ENCODE data around the gene KIRREL3.

Gene KIRREL3

DNA sequence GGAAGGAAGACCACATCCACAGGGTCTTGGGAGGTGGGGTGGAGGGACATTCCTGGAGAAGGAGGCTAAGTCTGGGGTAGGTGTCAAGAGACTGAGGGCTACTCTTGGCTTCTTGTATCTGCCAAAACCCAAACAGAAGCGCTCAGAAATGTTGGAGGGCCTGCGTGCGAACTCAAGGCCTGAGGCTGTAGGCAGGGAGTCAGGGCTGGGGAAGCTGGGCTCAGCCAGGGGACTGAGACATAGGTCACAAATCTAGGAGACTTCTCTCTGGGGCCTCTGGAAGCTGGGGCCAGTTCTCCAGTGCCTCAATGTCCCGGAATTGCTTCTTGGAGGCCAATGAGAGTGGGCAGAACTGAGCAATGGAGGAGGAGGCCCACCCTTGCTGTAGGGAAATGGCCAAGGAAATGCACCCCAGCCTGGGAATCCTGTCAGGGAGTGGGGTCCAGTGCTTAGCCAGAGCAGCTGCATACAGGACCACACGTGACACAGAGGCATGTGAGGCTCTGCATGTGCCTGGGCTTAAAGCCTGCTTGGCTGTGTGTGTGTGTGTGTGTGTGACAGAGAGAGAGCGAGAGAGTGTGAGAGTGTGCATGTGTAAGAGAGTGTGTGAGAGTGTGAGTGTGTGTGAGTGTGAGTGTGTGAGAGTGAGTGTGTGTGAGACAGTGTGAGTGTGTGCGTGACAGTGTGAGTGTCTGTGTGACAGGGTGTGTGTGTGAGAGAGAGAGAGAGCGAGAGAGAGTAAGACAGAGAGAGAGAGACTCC is 503.8 kb downstream of the KIRREL3 start:
- DNase-seq = no peak

DNA sequence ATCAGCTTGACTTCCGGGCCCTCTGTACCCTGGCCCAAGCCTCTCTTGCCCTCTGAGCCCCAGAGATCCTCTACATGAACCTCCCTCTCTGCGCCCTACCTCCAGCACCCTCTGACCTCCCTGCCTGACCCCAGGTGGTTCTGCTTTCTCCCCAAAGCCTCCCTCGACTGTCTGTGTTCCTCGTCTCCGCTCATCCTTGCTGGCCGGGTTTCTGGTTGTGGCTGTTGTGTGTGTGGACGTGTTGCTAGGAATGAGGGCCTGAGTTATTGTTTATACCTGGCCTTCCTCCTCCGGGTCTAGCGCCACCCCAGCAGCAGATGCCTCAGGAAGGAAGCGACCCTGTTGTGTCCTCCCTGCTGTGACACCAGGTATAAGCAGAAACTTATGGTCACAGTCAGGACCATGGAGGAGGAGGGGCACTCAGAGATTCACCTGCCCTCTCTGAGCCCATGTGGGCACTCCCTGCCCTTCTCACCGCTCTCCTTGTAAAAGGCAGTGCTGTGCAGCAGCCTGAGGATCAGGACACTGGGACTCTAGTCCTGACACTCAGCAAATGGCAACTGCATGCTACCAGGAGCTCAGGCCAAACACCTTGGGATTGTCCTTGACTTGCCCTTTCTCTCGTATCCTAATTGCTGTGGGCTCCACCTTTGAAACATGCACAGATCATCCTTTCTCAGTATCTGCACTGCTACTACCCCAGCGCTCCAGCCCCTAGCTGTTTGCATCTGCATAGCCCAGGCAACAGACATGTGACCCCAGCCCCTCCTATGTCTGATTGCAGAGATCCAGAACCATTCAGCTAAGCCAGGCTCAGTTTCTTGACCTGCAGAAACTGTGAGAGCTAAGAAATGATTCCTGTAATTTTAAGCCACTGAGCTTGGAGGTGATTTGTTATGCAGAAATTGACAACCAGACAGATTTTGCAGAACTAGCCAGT is 505.0 kb downstream of the KIRREL3 start:
- no peak for DNase-seq

DNA sequence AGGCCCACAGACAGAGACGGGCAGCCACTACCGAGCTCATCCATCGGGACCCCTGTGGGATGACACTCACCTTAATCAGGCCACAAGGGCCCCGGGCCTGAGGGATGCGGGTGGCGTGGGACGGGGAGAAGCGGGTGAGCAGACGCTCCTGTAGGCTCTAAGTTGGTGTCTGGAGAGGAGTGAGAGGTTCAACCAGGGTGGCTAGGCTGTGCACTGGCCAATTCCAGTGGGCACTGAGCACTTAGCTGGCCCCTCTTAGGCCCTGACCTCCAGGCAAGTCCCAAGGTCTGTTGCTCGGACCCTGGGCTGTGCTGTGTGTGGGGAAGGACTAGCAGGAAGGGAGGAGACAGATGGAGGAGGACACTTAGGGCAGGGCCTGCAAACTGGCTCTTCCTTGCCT is 505.7 kb downstream of the KIRREL3 start:
- DNase-seq = no peak

DNA sequence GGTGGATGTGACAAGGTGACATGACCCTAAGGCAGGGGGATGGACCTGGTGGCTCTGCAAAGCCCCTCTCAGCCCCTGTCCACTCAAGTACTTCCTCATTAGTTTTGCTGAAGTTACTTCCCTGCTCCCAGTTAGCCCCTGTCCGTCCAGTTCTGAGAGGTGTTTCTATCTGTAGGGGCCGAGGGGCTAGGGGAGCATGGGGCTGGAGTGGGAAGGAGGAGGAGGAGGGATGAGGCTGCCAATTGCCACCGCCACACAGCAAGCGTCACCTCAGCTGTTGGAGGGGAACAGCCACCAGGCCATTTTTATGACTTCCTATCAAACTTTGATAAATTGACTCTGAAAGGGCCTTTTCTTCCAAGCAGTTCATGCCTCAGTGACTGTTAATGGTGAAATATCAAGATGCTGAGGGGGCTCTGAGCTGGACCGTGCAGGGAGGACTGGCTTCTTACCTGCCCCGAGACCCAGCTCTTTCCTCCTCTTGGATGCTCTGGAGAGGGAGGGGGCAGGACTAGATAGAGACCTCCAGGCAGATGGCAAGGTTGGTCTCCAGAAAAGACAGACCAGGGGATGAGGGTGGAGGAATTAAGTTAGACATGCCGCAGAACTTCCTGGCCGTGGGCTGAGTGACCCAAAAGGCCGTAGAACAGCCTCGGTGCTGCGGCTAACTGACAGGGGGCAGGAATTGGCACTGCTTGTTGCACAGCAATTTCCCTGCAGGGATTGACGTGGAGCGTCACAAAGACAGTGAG is 508.1 kb downstream of the KIRREL3 start:
- no peak for DNase-seq

DNA sequence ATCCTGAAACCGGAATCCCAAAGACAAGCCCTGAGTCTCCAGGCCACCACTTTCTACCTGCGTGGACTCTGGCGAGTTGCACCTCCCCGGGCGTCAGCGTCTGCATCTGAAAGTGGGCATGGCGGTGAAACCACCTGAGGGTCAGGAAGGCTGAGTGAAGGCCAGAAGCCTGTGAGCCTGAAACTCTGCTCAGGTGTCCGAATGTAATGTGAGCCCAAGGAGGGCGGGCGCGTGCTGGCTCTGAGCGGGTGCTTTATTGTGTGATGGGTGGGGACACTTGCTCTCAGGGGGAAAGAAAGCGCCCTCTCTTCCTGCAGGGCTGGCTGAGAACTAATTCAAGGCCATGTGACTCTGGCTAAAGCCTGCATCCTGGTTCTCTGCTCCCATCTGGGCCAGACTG is 509.5 kb downstream of the KIRREL3 start:
- DNase-seq = no peak

DNA sequence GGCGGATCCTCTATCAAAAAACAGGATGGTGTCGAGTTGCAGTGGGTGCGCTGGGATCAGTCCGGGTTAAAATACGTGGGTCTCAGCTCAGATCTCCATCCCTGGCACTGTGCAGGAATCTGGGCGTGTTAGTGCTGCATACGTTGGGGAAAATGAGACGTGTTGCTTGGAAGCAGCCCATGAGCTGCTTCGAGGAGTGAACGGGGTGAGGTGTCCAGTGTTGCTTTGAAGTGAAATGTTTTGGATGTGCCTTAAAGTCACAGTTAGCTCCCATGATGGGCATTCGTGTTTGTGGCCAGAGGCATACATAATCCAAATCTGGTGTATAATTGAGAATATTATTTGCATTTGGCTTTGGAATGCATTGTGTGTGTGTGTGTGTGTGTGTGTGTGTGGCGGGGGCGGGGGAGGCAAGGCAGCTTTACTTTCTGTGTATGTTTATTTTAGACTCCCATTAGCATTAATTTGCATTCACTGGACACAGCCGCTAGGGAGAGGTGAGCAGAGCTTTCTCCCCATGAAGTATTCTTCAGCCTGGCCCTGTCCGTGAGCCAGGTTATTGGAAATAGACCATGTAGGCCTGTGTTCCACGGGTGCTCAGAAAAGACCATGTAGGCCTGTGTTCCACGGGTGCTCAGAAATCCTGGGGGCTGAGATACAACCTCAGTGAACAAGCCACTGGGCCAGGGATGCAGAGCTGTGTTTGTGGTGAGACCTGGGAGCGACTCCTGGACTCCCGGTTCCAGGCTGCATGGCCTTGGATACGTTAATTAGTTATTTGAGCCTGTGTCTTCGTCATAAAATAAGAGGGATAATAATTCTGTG is 510.5 kb downstream of the KIRREL3 start:
- DNase-seq = no peak

DNA sequence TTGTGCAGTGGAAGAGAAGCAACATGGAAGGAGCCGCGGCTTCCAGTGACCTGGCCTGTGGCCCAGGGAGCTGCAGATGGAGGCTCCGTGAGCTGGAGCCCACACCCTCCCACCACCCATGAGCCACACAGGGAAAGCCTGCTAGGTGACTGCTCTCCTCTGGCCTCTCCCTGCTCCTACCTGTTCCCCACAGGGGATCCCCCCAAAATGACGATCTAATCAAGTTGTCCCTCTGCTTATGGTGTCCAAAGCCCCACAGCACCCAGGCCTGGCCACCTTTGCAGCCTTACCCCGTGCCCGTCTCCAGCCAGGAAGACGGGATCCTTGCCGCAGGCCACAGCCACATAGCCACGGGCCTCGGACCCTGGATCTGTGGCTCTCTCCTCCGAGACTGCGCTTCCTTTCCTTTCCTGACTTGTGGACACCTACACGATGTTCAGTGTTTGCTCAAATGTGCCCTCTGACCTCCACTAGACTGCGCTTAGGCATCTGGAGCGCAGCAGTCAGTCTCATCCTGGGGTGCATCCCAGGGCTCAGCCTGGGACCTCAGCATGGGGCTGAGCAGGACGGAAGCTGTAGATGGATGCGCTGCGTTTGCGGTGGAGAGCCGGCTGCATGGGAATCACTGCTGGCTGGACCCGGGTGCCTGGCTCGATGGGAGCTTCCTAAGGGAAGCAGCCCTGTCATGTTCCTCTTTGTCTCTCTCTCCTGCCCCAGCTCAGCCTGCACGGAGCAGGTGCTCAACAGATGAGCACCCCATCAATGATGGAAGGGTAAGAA is 511.8 kb downstream of the KIRREL3 start:
- no peak for DNase-seq

DNA sequence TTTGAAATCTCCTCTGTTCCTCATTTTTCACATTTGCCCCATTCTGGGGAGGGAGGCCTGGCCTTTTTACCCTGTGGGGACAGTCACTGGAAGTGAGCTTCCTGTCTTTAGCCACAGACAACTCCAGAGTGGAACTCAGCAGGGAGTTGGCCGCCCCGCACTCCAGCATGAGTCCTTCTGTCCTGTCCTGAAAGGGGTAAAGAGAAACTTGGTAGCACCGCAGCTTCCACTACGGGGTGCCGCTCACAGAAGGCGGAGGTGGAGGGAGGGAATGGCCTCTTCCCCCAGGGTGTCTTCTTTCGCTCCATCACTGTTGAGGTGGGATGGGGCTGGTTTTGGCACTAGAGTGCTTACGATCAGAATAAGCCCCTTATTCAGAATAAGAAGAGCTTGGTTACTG is 512.9 kb downstream of the KIRREL3 start:
- no peak for DNase-seq

DNA sequence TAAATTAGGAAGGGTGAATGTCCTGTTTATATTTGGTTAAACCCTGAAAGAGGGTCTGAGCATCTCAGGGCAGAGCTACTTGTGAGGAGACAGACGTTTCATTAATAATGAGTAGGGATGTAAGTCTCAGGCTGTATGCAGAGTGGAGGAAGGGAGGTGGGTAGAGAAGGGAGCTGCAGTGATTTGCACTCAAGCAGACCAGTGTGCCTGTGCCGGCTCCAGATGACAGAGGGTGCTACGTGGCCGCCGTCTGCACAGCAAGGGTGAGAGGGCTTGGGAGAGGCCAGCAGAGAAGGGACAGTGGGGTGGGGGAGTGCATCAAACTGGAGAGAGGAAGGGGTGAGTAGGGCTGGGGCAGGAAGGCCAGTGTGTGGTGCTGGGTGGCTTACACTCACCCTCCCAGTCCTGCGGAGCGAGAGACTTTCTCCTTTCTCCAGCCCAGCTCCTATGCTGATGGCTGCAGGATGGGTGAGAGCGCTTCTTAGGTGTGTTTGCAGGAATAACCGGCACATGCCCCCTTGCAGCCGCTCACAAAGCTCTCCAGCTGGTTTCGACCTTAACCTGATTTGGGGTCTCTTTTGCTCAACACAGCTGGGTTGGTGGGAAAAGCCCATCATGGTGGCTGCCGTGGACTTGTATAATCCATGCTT is 514.5 kb downstream of the KIRREL3 start:
- DNase-seq = no peak

DNA sequence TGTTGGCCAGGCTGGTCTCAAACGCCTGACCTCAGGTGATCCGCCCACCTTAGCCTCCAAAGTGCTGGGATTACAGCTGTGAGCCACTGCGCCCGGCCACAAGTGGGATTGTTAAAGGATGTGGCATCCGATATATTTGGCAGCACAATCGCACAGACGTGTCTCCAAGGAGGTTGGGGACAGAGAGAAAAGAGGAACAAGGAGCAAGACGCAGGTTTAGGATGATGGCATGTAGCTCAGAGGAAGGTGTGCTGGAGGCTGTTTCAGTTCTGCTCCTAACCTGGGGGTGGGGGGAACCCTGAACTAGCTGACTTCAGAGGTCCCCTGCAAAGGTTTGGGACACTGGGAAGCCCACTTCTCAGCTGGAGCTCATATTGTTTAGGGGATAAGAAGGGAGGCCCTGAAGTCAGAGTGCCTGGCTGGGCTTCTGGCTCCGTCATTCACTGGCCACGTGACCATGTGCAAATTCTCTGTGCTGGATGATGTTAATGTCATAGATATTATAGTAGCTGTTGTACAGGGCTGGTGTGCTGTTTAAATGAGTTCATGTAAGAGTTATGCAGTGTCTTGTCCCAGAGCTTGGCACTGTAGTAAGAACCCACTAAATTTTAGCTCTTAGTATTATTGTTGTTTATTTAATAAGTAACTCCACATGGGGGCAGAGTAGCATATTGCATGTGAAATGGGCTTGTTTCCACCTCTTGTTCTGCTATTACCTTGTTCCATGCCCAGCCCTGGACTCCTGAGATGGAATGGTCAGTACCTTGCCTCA is 515.4 kb downstream of the KIRREL3 start:
- DNase-seq = no peak

DNA sequence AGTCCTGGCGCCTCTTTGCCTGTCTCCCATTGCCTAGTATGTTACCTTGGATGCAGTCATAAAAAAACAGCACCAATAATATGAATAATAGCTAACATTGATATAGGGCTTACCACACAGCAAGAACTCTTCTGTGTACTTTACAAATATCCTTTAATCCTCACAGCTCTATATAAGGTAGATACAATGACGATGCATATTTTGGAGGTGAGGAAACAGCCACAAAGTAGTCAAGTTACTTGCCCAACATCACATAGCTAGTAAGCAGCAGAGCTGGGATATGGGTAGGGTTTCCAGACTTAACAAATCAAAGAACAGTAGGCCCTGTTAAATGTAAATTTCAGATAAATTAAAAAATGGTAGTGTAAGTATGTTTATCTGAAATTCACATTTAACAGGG is 516.3 kb downstream of the KIRREL3 start:
- DNase-seq = no peak

DNA sequence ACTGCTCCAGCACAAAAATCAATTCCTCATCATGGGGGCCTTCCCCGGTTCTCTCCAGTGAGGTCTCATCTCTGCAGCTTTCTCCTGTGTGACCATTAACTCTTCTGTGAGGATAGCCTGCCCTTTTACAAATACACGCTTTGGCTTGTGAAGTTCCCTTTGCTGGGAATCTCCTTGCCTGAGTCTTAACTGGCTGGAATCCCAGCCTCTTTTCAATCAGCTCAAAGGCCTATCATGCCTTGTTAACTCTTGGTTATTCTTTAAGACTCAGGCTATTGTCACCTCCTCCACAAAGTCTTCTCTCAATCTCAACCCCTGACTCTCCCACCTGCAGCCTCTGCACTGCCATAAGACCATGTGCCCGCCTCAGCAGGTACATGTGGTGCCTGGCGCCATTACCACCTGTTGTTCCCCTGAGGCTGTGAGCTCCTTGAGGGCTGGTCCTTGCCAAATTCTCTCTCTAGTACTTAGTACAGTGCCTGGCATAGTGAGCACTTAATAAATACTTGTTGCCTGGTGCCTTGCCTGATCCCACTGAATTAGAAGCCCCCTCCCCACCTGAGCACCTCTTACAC is 516.9 kb downstream of the KIRREL3 start:
- DNase-seq = no peak

DNA sequence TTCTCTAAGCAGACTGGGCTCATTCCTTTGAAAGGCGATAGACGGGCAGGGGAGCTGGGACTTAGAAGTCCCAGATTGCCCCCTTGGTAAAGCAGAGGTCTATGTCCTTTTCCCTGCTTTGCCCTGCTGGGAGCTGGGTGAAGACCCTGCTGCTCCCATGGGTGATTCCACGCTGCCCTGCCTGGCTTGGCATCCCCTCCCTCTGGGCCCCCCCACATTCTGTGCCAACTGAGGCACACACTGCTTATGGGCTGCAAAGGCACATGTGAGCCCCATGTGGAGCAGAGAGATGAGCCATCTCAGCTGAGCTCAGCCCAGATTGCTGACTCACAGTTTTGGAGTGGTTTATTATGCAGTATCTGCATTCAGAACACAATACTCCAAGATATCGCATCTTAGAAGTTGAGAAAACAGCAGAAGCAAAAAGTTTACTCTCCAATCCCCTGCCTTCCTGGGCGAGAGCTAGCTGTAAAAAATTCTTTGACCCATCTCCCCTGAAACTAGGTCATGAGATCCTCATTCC is 517.9 kb downstream of the KIRREL3 start:
- no peak for DNase-seq

DNA sequence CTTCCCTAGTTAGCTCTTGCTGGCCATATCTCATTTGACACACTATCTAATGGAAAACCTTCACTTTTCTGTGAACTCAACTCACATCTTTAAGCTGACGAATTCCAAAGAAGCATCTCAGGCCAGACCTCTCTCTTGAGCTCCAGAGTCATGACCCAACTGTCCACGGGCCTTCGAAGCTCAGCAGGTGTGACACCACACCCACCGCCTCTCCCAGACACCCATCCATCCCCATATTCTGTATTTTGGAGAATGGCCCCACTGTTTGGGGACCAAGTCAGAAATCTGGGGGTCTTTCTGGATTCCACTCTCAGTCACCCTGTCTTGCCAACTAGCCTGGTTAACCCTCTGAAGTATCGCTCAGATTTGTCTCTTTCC is 519.3 kb downstream of the KIRREL3 start:
- DNase-seq = no peak

DNA sequence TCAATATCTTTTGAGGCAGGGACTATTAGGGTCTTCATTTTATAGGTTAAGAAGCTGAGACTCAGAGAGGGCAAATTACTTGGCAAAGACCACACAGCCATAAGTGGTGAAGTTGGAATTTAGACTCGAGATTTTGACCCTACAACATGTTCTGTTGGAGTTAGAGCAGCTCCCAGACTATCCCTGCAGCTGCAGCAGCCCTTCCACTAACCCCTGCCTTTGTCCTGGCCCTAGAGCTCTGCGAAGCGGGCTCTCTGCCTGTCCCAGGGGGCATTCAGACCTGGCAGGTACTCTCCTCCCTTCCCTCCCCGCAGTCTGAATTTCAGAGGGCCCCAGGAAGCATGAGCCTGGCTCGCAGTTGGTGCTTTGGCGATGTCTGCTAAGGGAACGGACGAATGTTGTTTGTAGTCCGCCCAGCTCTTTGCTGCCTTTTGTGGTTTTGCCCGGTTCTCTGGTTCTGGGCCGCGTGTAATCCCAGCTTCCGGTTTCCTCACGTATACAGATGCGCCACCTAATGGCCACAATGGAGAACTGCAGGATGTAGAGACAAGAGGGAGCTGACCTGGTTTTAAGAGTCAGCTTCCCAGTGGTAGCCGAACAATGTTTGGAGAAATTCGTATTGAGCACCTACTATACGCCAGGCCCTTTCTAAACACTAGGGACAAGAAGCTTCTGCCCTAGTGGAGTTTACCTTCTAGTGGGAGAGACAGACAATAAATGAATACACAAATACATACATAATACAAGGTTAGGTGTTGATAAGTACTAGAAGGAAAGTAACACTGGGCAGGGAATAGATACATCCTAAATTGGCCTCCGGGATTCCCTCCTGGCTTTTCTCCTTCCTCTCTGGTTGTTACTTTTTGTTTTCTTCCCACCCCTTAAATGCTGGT is 519.9 kb downstream of the KIRREL3 start:
- DNase-seq = peak; percentile 85

DNA sequence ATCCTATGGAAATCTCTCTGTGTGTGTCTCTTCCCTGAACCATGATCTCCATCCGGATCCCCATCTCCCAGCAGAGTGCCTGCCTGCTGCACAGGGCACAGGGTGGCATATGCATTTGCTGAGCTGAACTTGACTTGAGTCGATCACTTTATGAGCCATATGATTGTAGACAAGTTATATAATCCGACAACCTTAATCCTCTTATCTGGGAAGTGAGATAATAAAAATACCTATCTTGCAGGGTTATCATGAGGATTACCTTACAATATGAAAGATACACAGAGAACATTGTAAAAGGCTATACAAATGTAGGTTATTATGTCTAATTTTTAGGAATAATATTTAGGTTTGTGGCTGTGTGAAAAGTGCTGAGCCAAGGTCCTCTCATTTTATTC is 520.6 kb downstream of the KIRREL3 start:
- no peak for DNase-seq

DNA sequence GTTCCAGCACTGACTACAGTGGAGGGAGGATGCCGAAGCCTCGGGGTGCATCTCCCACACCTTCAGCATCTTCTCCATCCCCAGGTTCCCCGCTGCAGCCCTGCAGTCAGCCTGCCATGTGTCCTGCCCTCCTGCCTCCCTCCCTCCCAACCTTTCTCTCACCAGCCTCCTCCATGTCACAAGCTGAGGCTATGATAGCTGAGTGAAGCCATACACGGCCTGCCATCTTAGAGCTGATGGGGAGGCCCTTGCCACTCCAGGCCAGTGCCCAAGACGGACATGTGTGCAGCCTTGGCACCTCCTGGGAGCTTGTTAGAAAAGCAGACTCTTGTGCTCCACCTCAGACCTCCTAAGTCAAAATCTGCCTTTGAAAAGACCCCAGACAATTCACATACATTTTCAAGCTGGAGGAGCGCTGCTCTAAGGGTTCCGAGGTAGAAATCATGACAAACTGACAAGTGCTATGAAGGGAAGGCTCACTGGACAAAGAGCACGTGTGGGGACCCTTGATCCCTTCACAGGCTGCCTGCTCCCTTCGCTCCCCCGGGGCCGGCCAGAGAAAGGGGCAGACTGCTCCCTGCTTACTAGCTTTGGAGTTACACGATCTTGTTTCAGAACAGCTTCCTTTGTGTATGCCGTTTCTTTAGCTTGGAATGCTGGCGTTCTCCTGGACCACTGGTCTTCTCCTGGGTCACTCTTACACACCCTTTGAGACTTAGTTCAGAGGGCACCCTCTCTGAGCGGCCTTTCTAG is 521.2 kb downstream of the KIRREL3 start:
- no peak for DNase-seq

DNA sequence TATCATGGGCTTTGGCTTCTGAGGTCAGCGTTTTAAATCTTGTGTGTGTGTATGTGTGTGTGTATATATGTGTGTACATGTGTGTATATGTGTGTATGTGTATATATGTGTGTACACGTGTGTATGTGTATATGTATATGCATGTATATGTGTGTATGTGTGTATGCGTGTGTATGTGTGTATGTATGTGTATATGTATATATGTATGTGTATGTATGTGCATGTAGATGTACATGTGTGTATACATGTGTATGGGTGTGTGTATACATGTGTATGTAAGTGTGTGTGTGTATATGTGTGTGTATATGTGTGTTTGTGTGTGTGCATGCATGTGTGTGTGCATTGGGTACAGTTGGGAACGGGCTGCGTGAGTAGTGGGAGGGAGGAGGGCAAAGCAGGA is 522.1 kb downstream of the KIRREL3 start:
- no peak for DNase-seq
